HCEC 1CT (cell line): ENCODE results near the gene CEP112.

ENCODE experiments used
- DNase-seq: peaks from one replicate; pipeline ENCODE4 v3.0.0-alpha.2; 2017

The CEP112 gene

GRCh38 chr17:66191593-66192377 is at the start of gene CEP112:
Gene CEP112 (minus strand): TSS chr17:66192133.
- peak; percentile 59 for DNase-seq

- peak; percentile 73 for DNase-seq
Measured at GRCh38 chr17:66240630-66241029, 48.7 kb upstream of the CEP112 start.

- no peak for DNase-seq
Measured at GRCh38 chr17:66240013-66240412, 48.1 kb upstream of the CEP112 start.

- DNase-seq: no peak
Measured at GRCh38 chr17:66235377-66235994, 43.6 kb upstream of the CEP112 start.

GRCh38 chr17:66234611-66235010 is 42.7 kb upstream of the CEP112 start:
- no peak for DNase-seq

- DNase-seq: no peak
Measured at GRCh38 chr17:66233023-66233753, 41.3 kb upstream of the CEP112 start.

GRCh38 chr17:66230922-66231591 is 39.1 kb upstream of the CEP112 start:
- DNase-seq: no peak

GRCh38 chr17:66229783-66230538 is 38.0 kb upstream of the CEP112 start:
- no peak for DNase-seq

GRCh38 chr17:66228887-66229782 is 37.2 kb upstream of the CEP112 start, which contains the start of gene APOH:
Gene APOH (minus strand): TSS chr17:66229415. CDS start chr17:66229379, 36 bp downstream.
- DNase-seq: no peak

GRCh38 chr17:66227212-66228045 is 35.5 kb upstream of the CEP112 start:
- DNase-seq: no peak

GRCh38 chr17:66222798-66223350 is 30.9 kb upstream of the CEP112 start:
- DNase-seq: no peak

GRCh38 chr17:66221755-66222530 is 30.0 kb upstream of the CEP112 start:
- DNase-seq: no peak

GRCh38 chr17:66221343-66221742 is 29.4 kb upstream of the CEP112 start:
- DNase-seq: no peak

- DNase-seq: no peak
Measured at GRCh38 chr17:66220079-66220835, 28.3 kb upstream of the CEP112 start.

- no peak for DNase-seq
Measured at GRCh38 chr17:66215529-66215911, 23.6 kb upstream of the CEP112 start.

GRCh38 chr17:66214884-66215528 is 23.1 kb upstream of the CEP112 start:
- DNase-seq: no peak

GRCh38 chr17:66211047-66211810 is 19.3 kb upstream of the CEP112 start:
- no peak for DNase-seq
